Hematopoietic multipotent progenitor cell treated with erythropoietin and hydrocortisone succinate and interleukin-3 and kit ligand, for 4 days (in vitro differentiated cells): ENCODE data around the gene JADE1.

Experiments used
- DNase-seq: peaks from one replicate; pipeline ENCODE4 v3.0.0-alpha.2; 2015

JADE1 gene

GRCh38 chr4:128810871-128811570 is 1.5 kb downstream of the JADE1 start:
- DNase-seq: peak; percentile 92

DNA sequence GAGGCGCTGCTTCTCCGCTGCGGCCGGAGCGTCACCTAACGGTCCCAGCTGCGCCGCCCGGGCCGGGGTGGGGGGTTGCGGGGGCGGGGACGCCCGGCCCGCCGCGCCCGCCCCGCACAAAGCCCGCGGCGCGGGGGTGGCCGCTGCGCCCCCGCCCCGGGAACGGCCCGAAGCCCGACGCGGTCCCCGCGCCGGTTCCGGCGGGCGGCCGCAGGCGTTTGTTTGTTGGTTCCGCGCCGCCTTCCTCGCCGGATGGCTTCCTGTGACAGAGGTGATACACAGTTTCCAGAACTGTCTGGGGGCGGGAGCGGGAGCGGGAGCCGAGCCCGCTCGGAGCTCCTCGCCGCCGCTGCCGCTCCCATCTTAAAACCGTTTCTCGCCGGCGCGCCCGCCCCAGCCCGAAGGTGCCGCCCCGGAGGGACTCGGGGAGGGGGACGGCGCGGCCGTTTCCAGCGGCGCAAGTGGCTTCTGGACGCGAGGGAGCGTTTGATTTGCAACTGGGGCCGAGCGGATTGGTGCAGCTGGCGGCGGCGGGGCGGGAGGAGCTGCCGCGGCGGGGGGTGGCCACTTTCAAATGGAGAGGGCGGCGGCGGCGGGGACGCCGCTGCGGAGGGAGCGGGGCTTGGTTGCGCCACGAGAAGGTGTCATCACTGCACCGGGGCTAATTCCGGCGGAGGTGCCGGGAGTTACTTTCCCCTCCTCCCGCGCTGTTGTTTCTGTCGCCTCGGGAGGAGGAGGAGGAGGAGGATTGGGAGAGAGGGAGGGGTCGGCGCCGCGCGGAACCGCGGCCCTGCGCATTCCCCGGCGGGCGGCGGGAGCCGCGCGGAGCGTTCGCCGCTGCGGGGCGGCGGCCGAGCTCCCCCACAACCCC is 2.3 kb downstream of the JADE1 start:
- DNase-seq: peak; percentile 97

GRCh38 chr4:128812442-128813235 is 3.1 kb downstream of the JADE1 start:
- DNase-seq: peak; percentile 83

GRCh38 chr4:128813965-128814364 is 4.5 kb downstream of the JADE1 start:
- DNase-seq: no peak

- no peak for DNase-seq
Measured at GRCh38 chr4:128818442-128818841, 8.9 kb downstream of the JADE1 start.

GRCh38 chr4:128819082-128819742 is 9.7 kb downstream of the JADE1 start:
- no peak for DNase-seq

DNA sequence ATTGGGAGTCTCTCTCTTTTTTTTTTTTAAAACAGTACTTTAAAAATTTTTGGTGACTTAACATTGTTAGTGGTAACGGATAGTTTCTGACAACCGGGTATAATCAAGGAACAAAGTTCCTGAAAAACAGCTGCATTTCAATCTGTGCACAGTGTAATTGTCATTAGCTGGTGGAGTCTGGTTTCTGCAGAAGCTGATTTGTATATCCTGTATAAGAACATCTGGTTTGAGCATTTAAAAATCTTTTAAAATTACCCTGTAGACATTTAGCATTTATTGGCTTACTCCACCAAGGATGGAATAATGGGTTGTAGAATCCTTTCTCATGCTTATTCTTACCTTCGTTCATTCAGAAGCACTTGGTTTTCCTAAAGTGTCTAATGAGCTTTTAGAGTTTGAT is 11.2 kb downstream of the JADE1 start:
- DNase-seq: no peak

DNA sequence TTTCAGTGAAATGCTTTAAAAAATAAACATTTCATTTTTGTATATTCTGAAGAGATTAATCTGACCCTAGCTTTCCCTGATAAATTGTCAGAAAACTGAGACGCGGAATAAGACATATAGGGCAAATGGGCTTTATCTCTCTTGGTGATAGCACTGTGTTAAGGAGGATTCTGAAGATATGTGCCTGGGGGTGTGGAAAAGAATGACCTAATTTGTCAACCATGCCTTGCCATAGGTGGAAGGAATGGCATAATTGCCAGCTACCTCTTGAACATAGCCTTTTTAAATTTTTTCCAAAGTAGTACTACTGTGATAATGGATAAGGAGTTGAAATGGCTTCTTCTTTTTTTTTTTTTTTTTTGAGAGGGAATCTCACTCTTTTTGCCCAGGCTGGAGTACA is 11.7 kb downstream of the JADE1 start:
- no peak for DNase-seq

- DNase-seq: no peak
Measured at GRCh38 chr4:128823025-128823661, 13.6 kb downstream of the JADE1 start.

- no peak for DNase-seq
Measured at GRCh38 chr4:128825226-128825625, 15.7 kb downstream of the JADE1 start.

- DNase-seq: no peak
Measured at GRCh38 chr4:128827296-128827695, 17.8 kb downstream of the JADE1 start.

DNA sequence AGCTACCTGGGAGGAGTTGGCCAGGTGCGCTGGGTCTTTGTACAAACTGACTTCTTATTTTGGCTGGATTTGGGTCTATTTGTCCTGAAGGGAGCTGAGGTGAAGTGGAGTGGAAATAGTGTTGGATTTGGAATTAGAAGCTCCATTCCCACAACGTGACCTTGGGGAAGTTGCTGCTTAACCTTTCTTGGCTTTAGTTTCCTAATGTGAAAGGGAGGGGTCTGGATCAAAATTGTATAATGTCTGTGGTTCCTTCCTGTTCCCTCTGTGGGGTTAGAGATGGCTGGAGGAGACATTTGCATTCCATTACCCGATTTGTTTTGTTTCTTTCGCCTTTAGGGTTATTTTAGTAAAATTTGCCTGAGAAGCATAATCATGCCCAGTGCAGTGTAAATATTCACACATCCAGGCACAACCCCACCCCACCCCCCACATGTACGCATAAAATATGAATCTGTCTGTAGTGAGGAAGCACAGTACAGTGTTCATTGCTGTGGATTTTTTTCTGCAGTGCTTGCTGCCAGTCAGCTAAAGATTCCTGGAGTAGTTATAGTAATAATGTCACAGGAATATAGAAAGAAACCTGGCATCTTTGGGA is 21.5 kb downstream of the JADE1 start:
- peak; percentile 11 for DNase-seq

DNA sequence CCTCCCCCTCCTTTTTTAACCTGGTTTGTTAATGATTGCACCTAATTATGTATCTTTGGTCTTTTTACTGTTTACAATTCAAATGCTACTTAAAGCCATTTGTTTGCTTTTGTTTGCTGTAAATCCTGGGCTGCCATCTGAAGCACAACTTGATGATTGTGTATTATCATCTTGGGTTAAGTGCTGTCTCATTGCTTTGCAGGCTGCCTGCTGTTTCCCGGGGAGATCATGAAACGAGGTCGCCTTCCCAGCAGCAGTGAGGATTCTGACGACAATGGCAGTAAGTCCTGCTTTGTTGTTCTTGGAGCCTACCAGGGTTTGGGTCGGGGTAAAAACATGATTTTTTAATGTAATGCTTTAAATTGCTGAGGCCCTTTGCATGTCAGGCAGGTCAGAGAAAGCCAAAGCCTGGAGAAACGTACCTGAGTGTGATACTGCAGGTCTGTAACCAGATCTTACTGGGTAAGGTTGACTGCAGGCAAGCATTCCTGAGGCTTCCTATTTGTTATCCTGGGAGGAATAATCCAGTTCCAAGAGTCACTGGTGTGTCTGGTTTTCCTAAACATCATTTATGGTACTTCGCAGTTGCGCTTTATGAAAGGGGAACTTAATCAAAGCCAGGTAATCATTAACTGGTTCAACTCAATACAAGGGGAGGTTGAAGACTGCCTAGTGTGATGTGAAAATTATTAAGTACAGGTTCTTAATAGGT is 22.2 kb downstream of the JADE1 start:
- no peak for DNase-seq

DNA sequence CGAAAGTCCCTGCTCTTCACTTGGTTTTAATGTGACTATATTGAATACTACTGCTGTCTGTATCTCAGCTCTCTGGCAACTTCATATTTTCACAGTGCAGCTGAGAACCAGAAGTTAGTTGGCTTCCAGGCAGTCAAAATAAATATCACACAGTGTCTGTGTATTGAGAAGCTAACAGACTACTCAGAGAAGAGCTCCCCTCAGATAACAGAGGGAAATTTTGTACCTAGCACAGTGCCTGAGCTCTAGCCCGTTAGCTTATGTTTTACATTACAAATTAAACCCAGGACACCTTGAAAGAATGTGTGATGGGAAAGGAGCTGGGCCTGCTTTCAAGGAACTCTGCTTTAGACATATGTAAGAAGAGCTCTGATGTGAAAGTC is 22.7 kb downstream of the JADE1 start:
- no peak for DNase-seq

DNA sequence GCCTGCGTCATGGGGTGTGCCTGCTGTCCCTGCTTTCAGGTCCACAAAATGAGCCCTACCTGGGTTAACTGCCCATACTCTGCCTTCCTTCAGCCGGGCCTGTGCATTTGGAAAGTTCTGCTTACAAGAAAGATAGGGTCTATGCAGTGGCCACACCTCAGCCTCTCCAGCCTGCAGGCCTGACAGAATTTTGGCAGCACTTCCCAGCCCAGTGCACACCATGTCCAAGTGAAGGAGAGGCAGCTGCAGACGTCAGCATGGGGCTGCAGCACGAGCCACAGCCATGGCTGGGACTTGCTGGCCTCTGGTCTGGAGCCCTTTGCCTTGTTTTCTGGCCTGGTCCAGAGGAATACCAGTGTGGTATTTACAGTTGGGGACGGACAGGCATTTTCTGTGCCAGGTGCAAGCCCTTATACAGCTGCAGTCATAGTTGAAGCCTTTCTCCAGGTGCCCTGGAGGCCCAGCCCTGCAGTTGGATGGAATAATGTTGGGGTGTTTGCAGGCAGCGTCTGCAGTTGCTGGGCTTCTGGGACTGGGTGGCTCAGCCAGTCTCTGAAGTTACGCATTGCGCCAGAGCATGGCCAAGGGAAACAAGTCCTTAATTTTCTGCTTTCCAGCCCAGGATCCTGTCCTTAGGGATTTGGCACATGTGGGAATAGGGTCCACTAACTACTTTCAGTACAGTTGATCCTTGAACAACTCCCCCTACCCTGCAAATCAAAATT is 26.2 kb downstream of the JADE1 start:
- no peak for DNase-seq

DNA sequence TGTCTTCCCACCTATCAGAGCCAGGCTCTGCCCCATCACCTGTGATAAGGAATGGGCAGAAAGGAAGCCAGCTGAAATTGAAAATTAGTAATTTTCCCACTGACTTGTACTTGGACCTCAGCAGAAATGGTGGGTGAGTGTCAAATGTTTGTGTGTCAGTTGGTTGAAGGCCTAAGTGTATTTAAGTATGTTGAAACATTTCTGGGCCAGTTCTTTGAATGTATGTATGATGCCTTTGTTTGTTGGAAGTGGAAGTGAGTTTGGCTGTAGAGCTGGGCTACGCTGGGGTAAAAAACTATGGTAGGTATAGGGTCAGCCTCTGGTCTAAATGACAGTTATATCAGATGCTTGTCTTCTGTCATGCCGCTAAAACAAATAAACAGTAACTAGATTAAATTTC is 27.7 kb downstream of the JADE1 start:
- DNase-seq: no peak

GRCh38 chr4:128837679-128838078 is 28.2 kb downstream of the JADE1 start:
- DNase-seq: no peak

DNA sequence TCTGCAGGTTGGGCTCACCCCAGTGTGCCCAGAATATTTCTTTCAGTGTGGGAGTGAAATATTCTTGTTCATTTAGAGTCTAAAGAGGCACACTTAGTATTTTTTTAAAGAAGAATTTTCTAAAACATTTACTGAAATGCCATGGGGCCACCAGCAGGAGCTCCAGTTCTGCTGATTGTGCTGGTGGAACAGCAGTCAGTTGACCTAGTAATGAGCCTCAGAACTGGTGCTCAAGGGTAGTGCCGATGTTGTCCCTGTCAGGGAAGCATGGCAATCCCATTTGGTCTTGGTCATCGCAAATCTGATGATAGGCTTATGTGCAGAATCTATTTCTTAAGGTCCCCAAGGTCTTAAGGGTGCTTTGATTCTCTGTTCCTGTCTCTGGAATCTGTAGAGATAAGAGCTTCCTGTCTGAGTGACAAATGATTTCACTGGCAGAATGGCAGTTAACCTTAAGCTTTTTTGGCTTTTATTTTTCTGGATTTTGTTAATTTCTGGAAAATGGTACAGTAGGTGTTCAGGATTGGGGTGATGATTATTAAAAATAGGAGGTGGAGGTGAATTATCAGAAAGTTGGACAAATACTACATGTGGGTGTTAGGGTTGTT is 31.3 kb downstream of the JADE1 start:
- no peak for DNase-seq

- DNase-seq: no peak
Measured at GRCh38 chr4:128841402-128841801, 31.9 kb downstream of the JADE1 start.

DNA sequence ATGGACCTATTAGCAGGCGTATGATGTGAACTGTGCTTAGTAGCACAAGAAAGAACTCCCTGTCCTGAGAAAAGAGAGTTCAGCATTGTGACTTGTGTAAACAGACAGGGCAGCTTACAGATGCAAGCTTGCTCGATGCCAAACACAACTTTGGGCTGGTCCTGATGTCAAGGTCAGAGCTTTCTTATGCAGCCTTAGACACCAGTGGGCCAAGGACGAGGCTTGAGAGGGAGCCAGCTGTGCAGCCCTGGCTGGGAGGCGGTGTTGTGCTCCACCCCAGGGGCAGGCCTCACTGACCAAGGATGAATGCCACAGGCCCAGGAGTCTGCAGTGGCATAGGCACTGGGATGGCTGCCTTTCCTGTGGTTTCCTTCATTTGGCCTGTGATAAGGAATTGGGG is 35.4 kb downstream of the JADE1 start:
- no peak for DNase-seq
